HG03175 (cell line): ENCODE data around the gene MSI2.
A peak's percentile ranks its signal among the peaks of the same experiment; 100 is the strongest.

Experiments
- ATAC-seq: cut with Tn5 transposase; IDR thresholded peaks from one replicate; pipeline ENCODE4 v1.9.1; 2021; ENCODE audit warnings: mild to moderate bottlenecking, moderate library complexity; ENCODE audit not compliant: unreplicated experiment

The MSI2 gene

DNA sequence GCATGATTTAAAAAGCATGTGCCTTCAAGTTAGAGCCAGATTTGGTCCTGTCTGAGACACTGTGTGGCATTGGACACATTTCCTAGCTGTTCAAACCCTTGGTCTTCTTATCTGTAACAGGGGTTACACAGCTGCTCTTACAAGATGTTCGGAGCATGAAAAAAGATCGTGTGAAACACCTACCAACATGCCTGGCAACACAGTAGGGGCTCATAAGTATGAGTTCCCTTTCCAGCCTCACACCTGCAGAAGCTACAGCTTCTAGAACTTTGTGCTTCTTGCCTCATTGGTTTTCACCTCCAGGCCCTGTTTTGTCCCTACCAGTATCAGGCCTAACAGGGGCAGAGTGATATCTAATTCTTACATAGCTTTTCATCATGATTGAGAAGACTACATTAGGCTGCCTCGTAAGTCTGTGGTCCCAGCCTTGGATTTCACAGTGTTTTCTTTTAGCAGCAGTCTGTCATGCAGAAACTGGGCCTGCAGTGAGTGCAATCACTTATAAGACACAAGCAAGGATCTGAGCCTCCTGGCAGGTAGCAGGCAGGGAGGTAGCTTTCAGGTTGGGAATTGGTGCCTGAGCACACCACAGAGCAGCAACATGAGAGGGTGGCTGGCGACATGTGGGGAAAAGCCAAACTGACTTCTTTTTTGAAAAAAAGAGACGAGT, 410.0 kb downstream of the MSI2 start:
- no peak for ATAC-seq

GRCh38 chr17:57666946-57667345, 410.6 kb downstream of the MSI2 start:
- no peak for ATAC-seq

DNA sequence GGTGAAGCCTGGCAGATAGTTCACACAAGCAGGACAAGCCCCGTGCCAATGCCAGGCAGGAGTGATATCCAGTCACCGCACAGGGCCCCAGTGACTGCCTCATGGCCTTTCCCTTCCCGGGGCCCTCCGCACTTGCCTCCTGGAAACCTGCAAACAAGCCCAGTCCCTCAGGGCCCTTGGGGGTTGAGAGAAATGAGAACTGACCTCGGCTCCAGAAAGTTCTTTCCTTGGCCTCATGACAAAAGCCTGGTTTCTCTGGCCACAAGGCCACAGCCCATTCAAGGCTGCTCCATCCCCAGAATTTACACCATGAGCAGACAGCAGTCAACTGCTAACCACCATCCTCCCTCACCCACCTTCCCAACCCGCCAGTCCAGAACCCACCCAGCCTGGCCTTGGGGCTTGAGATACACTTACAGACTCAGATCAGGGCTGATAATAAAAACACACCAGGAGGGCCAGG, 411.2 kb downstream of the MSI2 start:
- ATAC-seq = no peak

GRCh38 chr17:57668332-57668731, 412.0 kb downstream of the MSI2 start:
- ATAC-seq = no peak

DNA sequence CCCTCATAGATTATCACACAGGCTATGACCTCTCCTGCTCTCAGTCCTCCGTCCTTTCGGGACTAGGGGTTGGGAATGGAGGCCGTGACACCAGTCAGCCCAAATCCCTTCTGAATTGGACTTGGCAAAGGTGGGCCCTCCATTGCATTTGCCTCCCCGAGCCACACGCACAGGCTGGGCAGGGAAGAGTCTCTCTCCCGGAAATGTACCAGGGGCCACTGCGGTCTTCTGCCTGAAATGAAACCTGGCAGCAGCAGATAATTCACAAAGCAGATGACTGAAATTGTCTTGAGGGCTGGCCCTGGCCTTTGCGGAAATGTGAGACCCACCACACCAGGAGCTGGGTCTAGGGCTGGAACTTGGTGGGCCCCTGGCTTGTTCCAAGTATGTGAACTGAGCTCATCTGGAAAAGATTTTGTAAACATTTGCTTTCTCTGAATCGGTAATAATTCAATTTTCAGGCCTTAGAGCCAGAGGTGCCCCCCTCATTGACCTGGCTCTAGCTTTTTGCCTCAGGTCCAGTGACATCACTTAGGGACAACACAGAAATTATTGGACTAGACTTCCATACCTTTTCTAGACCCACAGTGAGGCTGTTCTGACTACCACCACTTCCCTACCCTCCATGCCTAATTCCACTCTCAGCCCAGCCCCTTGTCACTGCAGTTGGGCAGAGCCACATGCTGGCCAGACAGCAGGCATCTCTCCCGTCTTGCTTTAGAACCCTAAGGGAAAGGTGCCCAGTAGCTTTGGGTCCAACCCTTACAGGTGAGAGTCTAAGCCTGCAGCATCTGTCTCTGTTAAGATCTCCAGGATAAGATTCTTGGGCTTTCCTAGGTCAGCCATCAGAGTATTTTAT, 413.6 kb downstream of the MSI2 start:
- no peak for ATAC-seq

DNA sequence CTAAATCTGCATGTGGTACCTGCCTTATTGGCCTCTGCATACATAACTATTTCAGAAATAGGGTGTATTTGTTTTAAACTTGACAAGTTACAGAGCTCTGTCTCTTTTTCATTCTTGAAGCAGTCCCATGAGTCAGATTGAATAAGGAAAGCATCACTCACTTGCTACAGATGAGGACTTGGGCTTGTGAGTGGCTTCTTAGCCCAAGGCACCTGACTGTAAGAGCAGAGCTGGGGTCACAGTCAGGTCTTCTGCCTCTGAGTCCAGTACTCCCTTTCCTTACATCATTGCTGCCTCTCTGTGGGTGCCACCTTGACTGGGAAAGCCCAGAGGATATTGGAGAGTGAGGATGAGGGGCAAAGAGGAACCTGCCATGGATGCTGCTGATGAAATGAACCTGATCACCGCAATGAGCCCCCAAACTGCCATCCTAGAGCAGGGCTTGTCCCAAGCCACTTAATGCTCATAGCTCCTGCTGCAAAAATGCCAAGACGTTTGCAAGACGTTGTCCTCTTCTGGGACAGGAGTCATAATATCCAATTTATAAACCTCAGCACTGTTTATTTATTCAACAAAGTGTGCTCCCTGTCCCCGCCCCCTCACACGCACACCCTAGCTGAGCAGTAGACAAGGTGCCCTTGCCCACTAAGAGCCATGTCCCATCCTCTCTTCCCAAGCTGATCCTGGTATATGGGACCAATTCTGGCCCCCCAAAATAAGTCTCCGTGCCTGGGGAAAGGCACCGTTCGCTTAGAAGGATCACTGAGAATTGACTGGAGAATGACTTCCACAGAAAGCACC, 414.6 kb downstream of the MSI2 start:
- ATAC-seq = no peak

- peak; percentile 65 for ATAC-seq
These were observed 415.6 kb downstream of the MSI2 start for GRCh38 chr17:57671667-57672632.

GRCh38 chr17:57672971-57673370, 416.6 kb downstream of the MSI2 start:
- ATAC-seq = no peak

DNA sequence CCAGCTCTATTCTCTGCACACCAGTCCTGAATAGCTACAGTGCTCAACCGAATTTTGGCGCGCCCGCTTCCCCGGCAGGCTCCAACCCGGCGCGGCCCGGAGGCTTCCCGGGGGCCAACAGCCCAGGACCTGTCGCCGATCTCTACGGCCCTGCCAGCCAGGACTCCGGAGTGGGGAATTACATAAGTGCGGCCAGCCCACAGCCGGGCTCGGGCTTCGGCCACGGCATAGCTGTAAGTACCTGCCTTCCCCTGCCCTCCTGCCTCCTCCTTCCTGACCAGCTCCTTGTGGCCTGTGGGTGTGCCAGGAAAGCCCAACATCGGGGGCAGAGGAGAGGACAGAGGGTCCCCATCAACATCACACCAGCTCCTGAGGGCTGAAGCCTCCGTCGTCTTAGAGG, 418.6 kb downstream of the MSI2 start:
- no peak for ATAC-seq

GRCh38 chr17:57675427-57676387, 419.4 kb downstream of the MSI2 start:
- ATAC-seq = no peak

DNA sequence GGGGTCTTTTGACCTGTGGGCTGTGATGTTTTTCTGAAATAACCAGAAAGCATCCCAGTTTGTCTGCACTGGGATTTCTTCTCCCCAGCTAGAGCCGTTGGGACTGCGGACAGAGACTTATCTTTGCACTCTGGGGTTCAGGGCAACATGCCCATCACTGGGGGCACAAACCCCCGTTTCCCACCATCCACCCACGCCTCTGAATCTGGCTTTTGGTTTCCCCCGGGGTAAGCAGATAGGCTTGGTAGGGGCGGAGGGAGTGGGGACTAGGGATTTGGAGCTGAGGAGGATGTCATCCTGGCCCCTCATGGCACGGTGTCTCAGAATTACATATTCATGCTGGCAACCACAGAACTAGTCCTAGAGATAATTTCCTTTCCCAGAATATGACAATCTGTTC, 420.2 kb downstream of the MSI2 start:
- no peak for ATAC-seq

DNA sequence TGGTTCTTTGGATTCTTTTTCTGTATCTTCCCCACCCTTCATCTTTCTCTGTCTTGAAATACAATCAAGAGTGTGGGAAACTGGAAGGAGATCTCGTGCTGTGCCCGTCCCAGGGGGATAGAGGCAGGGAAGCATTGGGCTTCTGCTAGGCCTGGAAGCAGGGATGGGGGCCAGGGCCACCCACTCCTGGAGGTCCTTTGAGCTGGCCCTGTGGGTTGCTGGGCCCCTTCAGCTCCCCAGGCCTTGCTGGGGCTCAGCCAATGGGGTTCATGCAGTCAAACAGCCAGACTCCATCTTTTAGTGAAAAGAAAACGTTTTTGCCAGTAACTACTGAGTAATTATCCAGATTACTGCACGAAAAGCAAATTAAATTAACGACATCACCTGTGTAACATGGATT, 421.0 kb downstream of the MSI2 start:
- no peak for ATAC-seq

- ATAC-seq = no peak
These were observed 421.5 kb downstream of the MSI2 start for GRCh38 chr17:57677858-57678257.

DNA sequence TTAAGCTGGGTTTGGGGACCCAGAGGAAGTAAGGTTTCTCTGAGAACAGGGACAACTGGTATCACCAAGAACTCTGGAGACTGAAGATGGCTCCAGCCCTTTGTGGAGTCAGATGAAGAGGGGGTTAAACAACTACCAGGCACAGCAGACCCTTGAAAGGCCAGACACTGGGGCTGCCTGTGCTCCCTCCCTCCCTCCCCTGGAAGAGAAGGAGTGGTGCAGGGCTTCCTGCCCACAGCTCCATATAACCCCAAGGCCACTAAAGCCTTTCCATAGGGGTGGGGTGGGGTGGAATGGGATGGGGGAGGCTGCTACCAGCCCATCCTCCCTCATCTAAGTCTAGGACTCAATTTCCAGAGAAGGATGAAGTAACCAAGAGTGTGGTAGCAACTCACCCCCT, 422.1 kb downstream of the MSI2 start:
- no peak for ATAC-seq

DNA sequence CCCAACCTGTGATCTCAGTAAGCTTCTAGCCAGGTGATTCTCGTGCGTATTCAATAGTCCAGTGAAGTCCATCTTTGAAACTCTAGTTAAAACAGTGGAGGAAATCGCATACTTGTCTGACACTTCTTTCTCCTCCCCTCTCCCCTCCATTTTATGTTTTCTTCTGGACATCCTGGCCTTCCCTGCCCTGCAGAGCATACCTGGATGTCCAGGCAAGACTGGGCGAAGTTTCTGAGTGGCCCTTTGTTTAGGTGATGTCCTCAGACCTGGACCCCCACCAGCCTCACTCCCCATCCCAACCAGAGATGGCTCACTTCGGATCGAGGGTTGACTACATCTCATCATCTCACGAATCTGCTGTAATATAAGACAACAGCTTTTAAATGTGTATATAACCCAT, 423.0 kb downstream of the MSI2 start:
- no peak for ATAC-seq

- ATAC-seq = no peak
These were observed 423.8 kb downstream of the MSI2 start for GRCh38 chr17:57679906-57680695.

DNA sequence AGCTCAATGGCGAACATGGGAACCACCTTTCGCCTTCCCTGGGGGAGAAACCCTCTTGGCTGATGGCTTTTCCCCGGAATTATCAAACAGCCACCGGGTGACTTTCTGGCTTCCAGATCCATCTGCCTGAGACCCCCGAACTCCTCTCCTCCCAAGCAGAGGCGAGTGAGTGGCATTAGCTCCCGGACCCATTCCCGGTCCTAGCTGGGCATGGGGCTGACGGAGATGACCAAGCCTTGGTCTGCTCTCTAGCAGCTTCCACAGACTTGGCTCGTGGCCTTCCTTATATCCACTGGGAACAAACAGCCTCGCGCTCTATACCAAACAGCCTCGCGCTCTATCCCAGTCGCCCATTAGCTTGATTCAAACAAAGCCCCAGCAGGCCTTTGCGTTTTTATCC, 426.4 kb downstream of the MSI2 start:
- no peak for ATAC-seq

DNA sequence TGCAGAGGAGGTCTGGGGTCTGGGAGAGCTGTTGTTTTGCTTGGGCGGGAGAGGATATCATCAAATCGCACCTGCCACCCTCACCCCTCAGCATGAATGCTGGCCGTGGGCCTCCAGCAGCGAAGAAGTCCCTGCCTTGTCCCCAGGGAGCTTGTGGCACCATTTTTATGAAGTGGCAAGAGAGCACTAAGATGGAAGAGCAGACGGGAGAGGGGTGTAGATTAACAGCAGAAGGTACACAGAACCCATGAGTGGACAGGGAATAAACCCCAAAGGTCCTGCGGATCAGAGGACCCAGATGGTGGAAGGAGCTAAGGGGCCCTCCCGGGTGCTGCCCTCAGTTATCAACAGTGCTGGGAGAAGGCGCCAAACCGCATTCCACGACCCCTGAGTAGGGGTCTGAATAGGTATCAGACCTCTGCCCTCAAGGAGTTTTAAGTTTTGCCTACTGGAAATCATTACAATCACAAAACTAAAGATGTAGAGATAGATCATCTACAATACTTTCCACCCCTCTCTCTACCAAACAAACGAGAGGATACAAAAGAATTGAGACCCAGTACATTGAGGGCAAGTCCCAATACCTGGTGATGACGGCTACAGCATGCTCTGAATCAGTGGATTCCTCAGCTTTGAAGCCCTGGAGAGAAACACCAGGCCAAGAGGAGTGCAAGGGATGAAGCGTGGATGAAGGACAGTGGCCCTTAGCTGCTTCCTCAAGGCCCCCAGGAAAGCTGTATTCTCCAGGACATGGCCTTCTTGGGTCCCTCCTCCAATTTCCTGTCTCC, 428.6 kb downstream of the MSI2 start:
- no peak for ATAC-seq
